ENCODE data around the gene CEPT1.

CEPT1 gene

GRCh38 chr1:111127923-111128643 lies 11.9 kb upstream of the CEPT1 start:
- Histone ChIP-seq H3K36me3 (ENCODE audit: control insufficient read depth in 2 of 2, insufficient read depth in 2 of 2, low read length in 2 of 2) (peaks cover 7 to 19% of the 10 kb centered on the region in 2 donors), H3K27ac (ENCODE audit: low read depth in 2 of 2, low read length in 2 of 2) (peak overlapping the region in 1 of 2 donors; percentile 2), H3K4me1 (ENCODE audit: control insufficient read depth in 2 of 2, insufficient read depth in 2 of 2, low read length in 2 of 2) (no peaks in the 10 kb centered on the region)

GRCh38 chr1:111129376-111129775 lies 10.6 kb upstream of the CEPT1 start:
- H3K27ac ChIP-seq (ENCODE audit: low read depth in 2 of 2, low read length in 2 of 2) = no peak overlapping the region
- no peaks in the 10 kb centered on the region for H3K27me3 ChIP-seq (ENCODE audit: control insufficient read depth in 2 of 2, insufficient read depth in 2 of 2, low read length in 2 of 2)
- H3K36me3 ChIP-seq (ENCODE audit: control insufficient read depth in 2 of 2, insufficient read depth in 2 of 2, low read length in 2 of 2) = peaks cover 7 to 9% of the 10 kb centered on the region in 2 donors
- no peak overlapping the region for H3K4me3 ChIP-seq (ENCODE audit: low read length in 2 of 2)
- H3K9ac ChIP-seq (ENCODE audit: low read depth in 1 of 2, low read length in 2 of 2) = no peak overlapping the region
- no peaks in the 10 kb centered on the region for H3K9me3 ChIP-seq (ENCODE audit: control insufficient read depth in 2 of 2, low read length in 2 of 2)
- no peaks in the 10 kb centered on the region for H3K4me1 ChIP-seq (ENCODE audit: control insufficient read depth in 2 of 2, insufficient read depth in 2 of 2, low read length in 2 of 2)

More at GRCh38 chr1:111127923-111128643, 11.9 kb upstream of the CEPT1 start:
- no peaks in the 10 kb centered on the region for H3K27me3 ChIP-seq (ENCODE audit: control insufficient read depth in 2 of 2, insufficient read depth in 2 of 2, low read length in 2 of 2)
- H3K9me3 ChIP-seq (ENCODE audit: control insufficient read depth in 2 of 2, low read length in 2 of 2) = no peaks in the 10 kb centered on the region
- H3K9ac ChIP-seq (ENCODE audit: low read depth in 1 of 2, low read length in 2 of 2) = no peak overlapping the region
- H3K4me3 ChIP-seq (ENCODE audit: low read length in 2 of 2) = no peak overlapping the region

GRCh38 chr1:111131693-111132092 lies 8.3 kb upstream of the CEPT1 start:
- no peak overlapping the region for H3K9ac ChIP-seq (ENCODE audit: low read depth in 1 of 2, low read length in 2 of 2)
- H3K9me3 ChIP-seq (ENCODE audit: control insufficient read depth in 2 of 2, low read length in 2 of 2) = no peaks in the 10 kb centered on the region
- no peak overlapping the region for H3K4me3 ChIP-seq (ENCODE audit: low read length in 2 of 2)
- no peaks in the 10 kb centered on the region for H3K27me3 ChIP-seq (ENCODE audit: control insufficient read depth in 2 of 2, insufficient read depth in 2 of 2, low read length in 2 of 2)
- H3K4me1 ChIP-seq (ENCODE audit: control insufficient read depth in 2 of 2, insufficient read depth in 2 of 2, low read length in 2 of 2) = no peaks in the 10 kb centered on the region
- H3K27ac ChIP-seq (ENCODE audit: low read depth in 2 of 2, low read length in 2 of 2) = no peak overlapping the region
- H3K36me3 ChIP-seq (ENCODE audit: control insufficient read depth in 2 of 2, insufficient read depth in 2 of 2, low read length in 2 of 2) = peaks cover 8 to 9% of the 10 kb centered on the region in 2 donors

- no peak overlapping the region for H3K9ac ChIP-seq (ENCODE audit: low read depth in 1 of 2, low read length in 2 of 2)
- H3K36me3 ChIP-seq (ENCODE audit: control insufficient read depth in 2 of 2, insufficient read depth in 2 of 2, low read length in 2 of 2) = peaks cover 5 to 7% of the 10 kb centered on the region in 2 donors
- no peak overlapping the region for H3K27ac ChIP-seq (ENCODE audit: low read depth in 2 of 2, low read length in 2 of 2)
- no peaks in the 10 kb centered on the region for H3K27me3 ChIP-seq (ENCODE audit: control insufficient read depth in 2 of 2, insufficient read depth in 2 of 2, low read length in 2 of 2)
- H3K9me3 ChIP-seq (ENCODE audit: control insufficient read depth in 2 of 2, low read length in 2 of 2) = no peaks in the 10 kb centered on the region
- no peaks in the 10 kb centered on the region for H3K4me1 ChIP-seq (ENCODE audit: control insufficient read depth in 2 of 2, insufficient read depth in 2 of 2, low read length in 2 of 2)
- H3K4me3 ChIP-seq (ENCODE audit: low read length in 2 of 2) = no peak overlapping the region
These were observed 6.2 kb upstream of the CEPT1 start for GRCh38 chr1:111133866-111134265.

- Histone ChIP-seq H3K36me3 (ENCODE audit: control insufficient read depth in 2 of 2, insufficient read depth in 2 of 2, low read length in 2 of 2) (peaks cover 2 to 5% of the 10 kb centered on the region in 2 donors), H3K9me3 (ENCODE audit: control insufficient read depth in 2 of 2, low read length in 2 of 2) (no peaks in the 10 kb centered on the region), H3K4me1 (ENCODE audit: control insufficient read depth in 2 of 2, insufficient read depth in 2 of 2, low read length in 2 of 2) (peaks cover 11 to 14% of the 10 kb centered on the region in 2 donors), H3K27me3 (ENCODE audit: control insufficient read depth in 2 of 2, insufficient read depth in 2 of 2, low read length in 2 of 2) (no peaks in the 10 kb centered on the region), H3K27ac (ENCODE audit: low read depth in 2 of 2, low read length in 2 of 2) (peak overlapping the region; percentile 88 to 94), H3K9ac (ENCODE audit: low read depth in 1 of 2, low read length in 2 of 2) (peak overlapping the region; percentile 82 to 89), H3K4me3 (ENCODE audit: low read length in 2 of 2) (peak overlapping the region; percentile 81 to 95)
These were observed 583 bp upstream of the CEPT1 start for GRCh38 chr1:111139324-111139955.

- H3K9me3 ChIP-seq (ENCODE audit: control insufficient read depth in 2 of 2, low read length in 2 of 2) = no peaks in the 10 kb centered on the region
- peak overlapping the region; percentile 82 to 89 for H3K9ac ChIP-seq (ENCODE audit: low read depth in 1 of 2, low read length in 2 of 2)
- peaks cover under 1 to 3% of the 10 kb centered on the region in 2 donors for H3K36me3 ChIP-seq (ENCODE audit: control insufficient read depth in 2 of 2, insufficient read depth in 2 of 2, low read length in 2 of 2)
- peaks cover 11 to 14% of the 10 kb centered on the region in 2 donors for H3K4me1 ChIP-seq (ENCODE audit: control insufficient read depth in 2 of 2, insufficient read depth in 2 of 2, low read length in 2 of 2)
- peak overlapping the region; percentile 81 to 95 for H3K4me3 ChIP-seq (ENCODE audit: low read length in 2 of 2)
- no peaks in the 10 kb centered on the region for H3K27me3 ChIP-seq (ENCODE audit: control insufficient read depth in 2 of 2, insufficient read depth in 2 of 2, low read length in 2 of 2)
- peak overlapping the region; percentile 88 to 94 for H3K27ac ChIP-seq (ENCODE audit: low read depth in 2 of 2, low read length in 2 of 2)
These were observed 601 bp downstream of the CEPT1 start for GRCh38 chr1:111140680-111140967.

GRCh38 chr1:111141245-111142220 lies 1.5 kb downstream of the CEPT1 start:
- Histone ChIP-seq H3K36me3 (ENCODE audit: control insufficient read depth in 2 of 2, insufficient read depth in 2 of 2, low read length in 2 of 2) (peaks cover 0 to 2% of the 10 kb centered on the region in 2 donors), H3K27ac (ENCODE audit: low read depth in 2 of 2, low read length in 2 of 2) (no peak overlapping the region), H3K4me3 (ENCODE audit: low read length in 2 of 2) (peak overlapping the region; percentile 9 to 81), H3K27me3 (ENCODE audit: control insufficient read depth in 2 of 2, insufficient read depth in 2 of 2, low read length in 2 of 2) (no peaks in the 10 kb centered on the region), H3K9me3 (ENCODE audit: control insufficient read depth in 2 of 2, low read length in 2 of 2) (no peaks in the 10 kb centered on the region), H3K4me1 (ENCODE audit: control insufficient read depth in 2 of 2, insufficient read depth in 2 of 2, low read length in 2 of 2) (peaks cover 11 to 14% of the 10 kb centered on the region in 2 donors), H3K9ac (ENCODE audit: low read depth in 1 of 2, low read length in 2 of 2) (peak overlapping the region; percentile 14 to 89)

- Histone ChIP-seq H3K4me3 (ENCODE audit: low read length in 2 of 2) (no peak overlapping the region), H3K27ac (ENCODE audit: low read depth in 2 of 2, low read length in 2 of 2) (no peak overlapping the region), H3K9me3 (ENCODE audit: control insufficient read depth in 2 of 2, low read length in 2 of 2) (no peaks in the 10 kb centered on the region), H3K36me3 (ENCODE audit: control insufficient read depth in 2 of 2, insufficient read depth in 2 of 2, low read length in 2 of 2) (peaks cover under 1 to 2% of the 10 kb centered on the region in 2 donors), H3K9ac (ENCODE audit: low read depth in 1 of 2, low read length in 2 of 2) (no peak overlapping the region), H3K4me1 (ENCODE audit: control insufficient read depth in 2 of 2, insufficient read depth in 2 of 2, low read length in 2 of 2) (peaks cover 11 to 14% of the 10 kb centered on the region in 2 donors), H3K27me3 (ENCODE audit: control insufficient read depth in 2 of 2, insufficient read depth in 2 of 2, low read length in 2 of 2) (no peaks in the 10 kb centered on the region)
These were observed 2.4 kb downstream of the CEPT1 start for GRCh38 chr1:111142356-111142975.

- Histone ChIP-seq H3K36me3 (ENCODE audit: control insufficient read depth in 2 of 2, insufficient read depth in 2 of 2, low read length in 2 of 2) (peaks cover 24 to 25% of the 10 kb centered on the region in 2 donors), H3K4me1 (ENCODE audit: control insufficient read depth in 2 of 2, insufficient read depth in 2 of 2, low read length in 2 of 2) (peaks cover 9 to 11% of the 10 kb centered on the region in 2 donors), H3K9ac (ENCODE audit: low read depth in 1 of 2, low read length in 2 of 2) (no peak overlapping the region), H3K27ac (ENCODE audit: low read depth in 2 of 2, low read length in 2 of 2) (no peak overlapping the region), H3K9me3 (ENCODE audit: control insufficient read depth in 2 of 2, low read length in 2 of 2) (no peaks in the 10 kb centered on the region), H3K27me3 (ENCODE audit: control insufficient read depth in 2 of 2, insufficient read depth in 2 of 2, low read length in 2 of 2) (no peaks in the 10 kb centered on the region), H3K4me3 (ENCODE audit: low read length in 2 of 2) (no peak overlapping the region)
These were observed 5.5 kb downstream of the CEPT1 start for GRCh38 chr1:111145542-111145941.
